ENCODE results near the gene TRAPPC11. TPM values are rescaled to one million over a fixed set of nuclear protein-coding genes. Genes with fewer than 3 reads are reported as not detected.
"Not testable (repeated sequence)": the region's sequence is repeated elsewhere in the genome, so short reads cannot be mapped to it uniquely, and the experiment has no call there.

TRAPPC11 gene
- total RNA-seq, 1 donor from 2014 or later: 26.3 TPM

DNA sequence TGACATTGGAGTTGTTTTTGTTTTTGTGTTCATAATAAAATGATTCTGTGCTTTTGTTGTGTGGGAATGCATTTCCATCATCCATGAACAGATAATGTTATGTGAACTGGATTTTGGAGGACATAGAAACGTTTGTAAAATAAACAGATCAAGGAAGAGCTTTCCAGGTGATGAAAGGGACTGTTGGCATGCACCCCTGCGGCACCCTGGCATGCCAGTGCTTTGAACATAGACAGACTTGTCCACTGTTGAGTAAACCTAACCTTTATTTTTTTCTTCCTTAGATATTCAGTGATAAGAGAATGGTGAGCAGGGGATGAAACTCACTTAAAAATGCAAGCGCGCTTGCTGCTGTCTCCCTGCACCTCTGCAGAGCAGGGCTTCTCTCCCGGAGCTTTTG is 59.8 kb downstream of the TRAPPC11 start:
- Mint-ChIP-seq H3K36me3 (ENCODE audit: low read depth) (peaks cover 2% of the 10 kb centered on the region), H3K4me3 (no peak overlapping the region), H3K9me3 (no peaks in the 10 kb centered on the region), H3K27ac (no peak overlapping the region), H3K4me1 (peaks cover 12% of the 10 kb centered on the region), H3K27me3 (peaks cover 28% of the 10 kb centered on the region)
- intact Hi-C loops (cut with micrococcal nuclease): no loop called here
- DNase-seq: no peak

DNA sequence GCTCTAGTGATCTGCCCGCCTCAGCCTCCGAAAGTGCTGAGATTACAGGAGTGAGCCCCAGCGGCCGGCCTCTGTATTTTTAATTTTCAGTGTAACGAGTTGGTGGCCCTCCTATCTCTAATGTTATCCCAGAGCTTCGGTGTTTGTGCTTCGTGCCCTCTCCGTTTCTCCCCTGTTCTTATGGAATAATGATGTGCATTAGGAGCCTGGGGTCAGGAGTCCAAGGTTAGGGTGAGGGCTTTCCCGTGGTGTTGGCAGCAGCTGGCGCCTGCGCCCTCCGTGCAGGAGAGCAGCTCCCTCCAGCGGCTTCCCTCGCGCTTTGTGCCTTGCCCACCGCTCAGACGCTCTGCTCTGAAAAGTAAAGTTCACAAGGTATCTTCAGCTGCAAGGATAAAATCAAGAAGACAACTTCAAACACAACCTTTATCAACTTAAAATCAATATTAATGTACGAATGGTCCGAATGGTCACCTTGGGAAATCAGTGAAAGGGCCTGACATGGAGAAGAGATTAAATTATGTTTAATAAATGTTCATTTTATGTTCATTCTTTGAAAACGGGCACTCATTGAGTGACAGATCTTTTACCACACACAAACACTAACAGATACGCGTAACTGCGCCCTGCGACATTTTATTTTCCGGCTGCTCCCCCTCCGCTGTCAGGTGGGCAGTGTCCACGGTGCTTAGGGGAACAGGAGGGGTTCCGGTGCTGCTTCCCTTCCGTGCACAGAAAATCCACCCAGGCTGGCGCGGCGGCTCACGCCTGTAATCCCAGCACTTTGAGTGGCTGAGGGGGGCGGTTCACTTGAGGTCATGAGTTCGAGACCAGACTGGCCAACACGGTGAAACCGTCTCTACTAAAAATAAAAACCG is 62.4 kb downstream of the TRAPPC11 start:
- Mint-ChIP-seq H3K27ac (no peak overlapping the region), H3K9me3 (no peaks in the 10 kb centered on the region), H3K27me3 (peaks cover 40% of the 10 kb centered on the region), H3K4me3 (peak overlapping the region; percentile 67), H3K4me1 (peaks cover 12% of the 10 kb centered on the region), H3K36me3 (ENCODE audit: low read depth) (no peaks in the 10 kb centered on the region)
- DNase-seq: peak; percentile 81
- intact Hi-C loops (cut with micrococcal nuclease): loop anchor here (2.0 to 5.0 kb wide), 2 partner anchors 186 to 249 kb away; partner anchors contain the start of gene STOX2

GRCh38 chr4:183722731-183723560 is 63.9 kb downstream of the TRAPPC11 start:
- Mint-ChIP-seq H3K4me1 (peaks cover 12% of the 10 kb centered on the region), H3K27me3 (peaks cover 44% of the 10 kb centered on the region), H3K27ac (peak overlapping the region; percentile 58), H3K4me3 (peak overlapping the region; percentile 80), H3K36me3 (ENCODE audit: low read depth) (no peaks in the 10 kb centered on the region), H3K9me3 (no peaks in the 10 kb centered on the region)
- DNase-seq: peak; percentile 84
- intact Hi-C loops (cut with micrococcal nuclease): loop anchor here (5.0 kb wide), 1 partner anchor 184 kb away; the partner anchor contains the start of gene STOX2

GRCh38 chr4:183723561-183724228 is 64.6 kb downstream of the TRAPPC11 start:
- H3K4me3 Mint-ChIP-seq: peak overlapping the region; percentile 80
- no peak for DNase-seq
- H3K27ac Mint-ChIP-seq: peak overlapping the region; percentile 58
- peaks cover 12% of the 10 kb centered on the region for H3K4me1 Mint-ChIP-seq
- peaks cover 42% of the 10 kb centered on the region for H3K27me3 Mint-ChIP-seq
- intact Hi-C loops (cut with micrococcal nuclease): loop anchor here (5.0 kb wide), 1 partner anchor 184 kb away; the partner anchor contains the start of gene STOX2
- no peaks in the 10 kb centered on the region for H3K9me3 Mint-ChIP-seq
- no peaks in the 10 kb centered on the region for H3K36me3 Mint-ChIP-seq (ENCODE audit: low read depth)

DNA sequence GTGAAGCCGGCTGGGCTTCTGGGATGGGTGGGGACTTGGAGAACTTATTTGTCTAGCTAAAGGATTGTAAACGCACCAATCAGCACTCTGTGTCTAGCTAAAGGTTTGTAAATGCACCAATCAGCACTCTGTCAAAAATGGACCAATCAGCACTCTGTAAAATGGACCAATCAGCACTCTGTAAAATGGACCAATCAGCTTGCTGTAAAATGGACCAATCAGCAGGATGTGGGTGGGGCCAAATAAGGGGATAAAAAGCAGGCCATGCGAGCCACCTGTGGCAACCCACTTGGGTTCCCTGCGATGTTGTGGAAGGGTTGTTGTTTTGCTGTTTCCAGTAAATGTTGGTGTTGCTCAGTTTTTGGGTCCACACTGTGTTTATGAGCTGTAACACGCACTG is 66.5 kb downstream of the TRAPPC11 start:
- H3K36me3 Mint-ChIP-seq (ENCODE audit: low read depth); H3K9me3 Mint-ChIP-seq; H3K4me3 Mint-ChIP-seq; DNase-seq; H3K27ac Mint-ChIP-seq; intact Hi-C loops (cut with micrococcal nuclease): not testable (repeated sequence)
- Mint-ChIP-seq H3K4me1 (peaks cover 12% of the 10 kb centered on the region), H3K27me3 (peaks cover 32% of the 10 kb centered on the region)

DNA sequence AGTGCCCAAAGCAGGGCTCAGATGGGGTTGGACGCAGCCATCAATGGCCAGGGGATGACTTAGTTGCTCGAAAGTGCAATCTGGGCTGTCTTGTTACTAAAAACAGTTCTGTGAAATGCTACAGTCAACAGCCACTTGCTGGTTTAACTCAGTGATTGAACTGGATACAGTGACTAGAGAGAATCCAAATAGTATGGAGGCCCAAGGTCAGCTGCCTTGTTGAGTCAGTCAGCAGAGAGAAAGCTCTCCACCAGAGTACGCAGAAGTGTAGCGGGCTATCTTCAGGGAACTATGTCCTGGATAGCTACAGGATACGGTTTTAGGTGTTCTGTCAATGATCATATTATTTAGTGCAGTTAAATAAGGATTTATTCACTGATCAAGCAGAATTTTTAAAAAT is 68.4 kb downstream of the TRAPPC11 start:
- Mint-ChIP-seq H3K36me3 (ENCODE audit: low read depth) (no peaks in the 10 kb centered on the region), H3K9me3 (no peaks in the 10 kb centered on the region), H3K4me3 (no peak overlapping the region), H3K27me3 (peaks cover 22% of the 10 kb centered on the region), H3K27ac (no peak overlapping the region), H3K4me1 (peaks cover 5% of the 10 kb centered on the region)
- DNase-seq: no peak
- intact Hi-C loops (cut with micrococcal nuclease): no loop called here

- no peak overlapping the region for H3K27ac Mint-ChIP-seq
- peaks cover 18% of the 10 kb centered on the region for H3K27me3 Mint-ChIP-seq
- no peaks in the 10 kb centered on the region for H3K36me3 Mint-ChIP-seq (ENCODE audit: low read depth)
- no peaks in the 10 kb centered on the region for H3K9me3 Mint-ChIP-seq
- DNase-seq: no peak
- no peak overlapping the region for H3K4me3 Mint-ChIP-seq
- intact Hi-C loops (cut with micrococcal nuclease): no loop called here
- H3K4me1 Mint-ChIP-seq: peaks cover 2% of the 10 kb centered on the region
Measured at GRCh38 chr4:183728223-183729068, 69.4 kb downstream of the TRAPPC11 start.

DNA sequence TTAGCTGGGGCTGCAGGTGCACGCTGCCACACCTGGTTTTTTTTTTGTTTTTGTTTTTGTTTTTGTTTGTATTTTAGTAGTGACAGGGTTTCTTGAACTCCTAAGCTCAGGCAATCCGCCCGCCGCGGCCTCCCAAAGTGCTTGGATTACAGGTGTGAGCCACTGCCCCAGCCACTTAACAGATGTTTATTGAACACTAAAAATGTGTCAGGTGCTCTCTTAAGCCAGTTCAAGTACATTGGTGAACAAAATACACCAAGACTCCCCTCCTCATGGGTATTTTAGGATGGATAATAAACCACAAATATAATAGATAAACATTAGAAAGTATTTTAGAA is 69.9 kb downstream of the TRAPPC11 start:
- no peak for DNase-seq
- no peaks in the 10 kb centered on the region for H3K36me3 Mint-ChIP-seq (ENCODE audit: low read depth)
- H3K9me3 Mint-ChIP-seq: no peaks in the 10 kb centered on the region
- H3K27ac Mint-ChIP-seq: no peak overlapping the region
- intact Hi-C loops (cut with micrococcal nuclease): no loop called here
- no peak overlapping the region for H3K4me3 Mint-ChIP-seq
- peaks cover 14% of the 10 kb centered on the region for H3K27me3 Mint-ChIP-seq
- H3K4me1 Mint-ChIP-seq: no peaks in the 10 kb centered on the region

DNA sequence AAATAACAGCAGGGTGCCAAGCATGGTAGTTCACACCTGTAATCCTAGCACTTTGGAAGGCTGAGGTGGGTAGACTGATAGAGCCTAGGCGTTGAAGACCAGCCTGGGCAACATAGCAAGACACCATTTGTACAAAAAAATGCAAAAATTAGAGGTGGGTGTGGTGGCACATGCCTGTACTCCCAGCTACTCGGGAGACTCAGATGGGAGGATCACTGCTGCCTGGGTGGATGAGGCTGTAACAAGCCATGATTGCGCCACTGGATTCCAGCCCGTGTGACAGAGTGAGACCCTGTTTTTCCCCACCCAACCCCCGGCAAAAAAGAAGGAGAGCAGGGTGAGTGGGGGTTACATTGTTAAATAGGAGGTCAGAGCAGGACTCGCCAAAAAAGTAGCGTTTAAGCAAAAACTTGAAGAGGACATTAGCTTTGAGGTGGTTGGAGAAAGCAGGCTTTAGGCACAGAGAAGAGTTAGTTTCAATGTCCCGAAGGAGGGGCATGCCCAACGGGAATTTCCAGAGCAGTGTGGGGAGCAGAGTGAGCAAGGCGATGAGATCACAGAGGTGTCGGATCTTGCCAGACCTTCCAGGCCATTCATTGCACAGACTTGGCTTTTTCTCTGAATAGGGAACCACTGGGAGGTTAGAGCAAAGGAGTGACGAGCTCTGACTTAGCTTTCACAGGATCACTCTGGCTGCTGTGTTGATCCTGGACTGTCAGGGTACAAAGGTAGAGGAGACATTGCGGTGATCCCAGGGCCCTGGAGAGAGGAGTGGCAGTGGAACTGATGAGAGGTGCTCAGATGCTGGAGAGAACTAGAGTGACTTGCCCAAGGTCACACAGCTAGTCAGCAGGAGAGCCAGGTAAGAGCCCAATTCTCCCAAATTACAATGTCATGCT is 70.6 kb downstream of the TRAPPC11 start:
- no peaks in the 10 kb centered on the region for H3K4me1 Mint-ChIP-seq
- H3K27me3 Mint-ChIP-seq: peaks cover 8% of the 10 kb centered on the region
- no peaks in the 10 kb centered on the region for H3K36me3 Mint-ChIP-seq (ENCODE audit: low read depth)
- H3K27ac Mint-ChIP-seq: no peak overlapping the region
- H3K4me3 Mint-ChIP-seq: no peak overlapping the region
- no peaks in the 10 kb centered on the region for H3K9me3 Mint-ChIP-seq
- DNase-seq: no peak
- intact Hi-C loops (cut with micrococcal nuclease): no loop called here

DNA sequence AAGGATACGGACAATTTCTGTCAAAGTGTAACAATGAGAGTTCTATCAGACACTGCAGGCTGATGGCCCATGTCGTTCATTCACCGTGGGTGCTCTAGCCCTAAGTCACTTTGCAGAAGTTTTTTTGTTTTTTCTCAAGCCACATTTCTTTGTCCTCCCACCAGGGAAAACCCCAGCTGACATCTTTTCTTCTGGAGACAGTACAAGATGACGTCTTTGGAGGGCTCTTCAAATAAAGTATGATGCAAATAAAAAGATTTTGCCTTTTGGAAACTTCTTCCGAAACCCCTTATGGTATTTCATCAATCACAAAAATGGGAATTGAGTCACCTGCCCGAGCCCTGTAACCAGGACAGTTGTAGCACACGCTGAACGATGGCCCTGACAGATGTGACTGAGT is 73.2 kb downstream of the TRAPPC11 start:
- Mint-ChIP-seq H3K4me3 (no peak overlapping the region), H3K36me3 (ENCODE audit: low read depth) (no peaks in the 10 kb centered on the region), H3K27ac (no peak overlapping the region), H3K9me3 (no peaks in the 10 kb centered on the region), H3K27me3 (peaks cover 1% of the 10 kb centered on the region), H3K4me1 (no peaks in the 10 kb centered on the region)
- DNase-seq: no peak
- intact Hi-C loops (cut with micrococcal nuclease): no loop called here

DNA sequence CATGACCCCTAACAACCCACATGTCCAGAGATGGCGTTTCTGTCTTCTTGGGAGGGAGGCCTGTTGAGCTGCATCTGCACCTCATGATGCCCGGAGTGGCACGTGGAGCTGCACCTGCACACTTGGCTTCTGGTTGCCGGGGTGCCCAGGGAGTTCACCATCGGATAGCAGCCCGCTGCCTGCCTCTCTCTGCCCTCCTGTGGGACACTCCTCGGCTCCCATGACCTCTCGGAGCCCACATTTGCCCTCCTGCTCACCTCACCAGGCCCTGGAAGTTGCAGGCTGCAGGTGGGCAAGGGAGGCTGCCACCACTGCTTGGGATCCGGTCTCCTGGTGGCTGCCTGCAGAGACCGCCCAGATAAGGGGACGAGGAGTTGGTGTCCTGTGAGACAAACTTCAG is 74.1 kb downstream of the TRAPPC11 start:
- Mint-ChIP-seq H3K4me1 (no peaks in the 10 kb centered on the region), H3K36me3 (ENCODE audit: low read depth) (no peaks in the 10 kb centered on the region), H3K27ac (no peak overlapping the region), H3K9me3 (no peaks in the 10 kb centered on the region), H3K27me3 (no peaks in the 10 kb centered on the region), H3K4me3 (no peak overlapping the region)
- intact Hi-C loops (cut with micrococcal nuclease): no loop called here
- DNase-seq: no peak

DNA sequence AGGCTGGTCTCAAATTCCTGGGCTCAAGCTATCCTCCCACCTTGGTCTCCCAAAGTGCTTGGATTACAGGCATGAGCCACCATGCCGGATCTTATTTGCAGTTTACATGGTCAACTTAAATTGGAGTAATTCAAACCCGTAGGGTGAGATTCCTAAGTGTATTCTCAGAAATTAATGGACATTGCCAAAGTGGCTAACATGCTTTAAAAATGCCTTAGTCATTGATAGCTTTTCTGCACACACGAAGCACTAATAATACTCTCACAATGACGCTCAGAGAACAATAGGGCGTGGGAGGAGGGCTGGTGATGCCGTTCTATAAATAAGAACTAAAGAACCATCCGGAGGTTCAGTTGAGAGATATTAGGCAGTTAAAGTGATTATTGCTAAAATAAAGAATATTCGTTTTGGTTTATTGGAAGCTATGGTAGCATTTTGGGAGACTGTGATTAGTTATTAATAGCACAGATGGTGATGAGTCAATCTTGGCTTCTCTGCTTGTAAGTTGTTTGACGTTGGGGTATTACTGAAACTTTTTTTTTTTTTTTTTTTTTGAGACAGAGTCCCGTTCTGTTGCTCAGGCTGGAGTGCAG is 79.1 kb downstream of the TRAPPC11 start:
- Mint-ChIP-seq H3K27ac (no peak overlapping the region), H3K4me3 (no peak overlapping the region), H3K4me1 (no peaks in the 10 kb centered on the region), H3K36me3 (ENCODE audit: low read depth) (no peaks in the 10 kb centered on the region), H3K9me3 (no peaks in the 10 kb centered on the region), H3K27me3 (peaks cover 6% of the 10 kb centered on the region)
- intact Hi-C loops (cut with micrococcal nuclease): no loop called here
- no peak for DNase-seq

Data from activated CD4-positive, alpha-beta T cell treated with anti-CD3 and anti-CD28 coated beads, Interleukin-2, amount 10 ng/mL, durations not matched to agents 24 days and 14 days (primary cell).